Measurements from ENCODE around the gene ID2. TPM values are rescaled to one million over a fixed set of nuclear protein-coding genes. Genes with fewer than 3 reads are reported as not detected.

Gene ID2
- total and polyA plus RNA-seq, 3 donors from 2014 or later: 31.3 to 87.2 (median 48.8) TPM

DNA sequence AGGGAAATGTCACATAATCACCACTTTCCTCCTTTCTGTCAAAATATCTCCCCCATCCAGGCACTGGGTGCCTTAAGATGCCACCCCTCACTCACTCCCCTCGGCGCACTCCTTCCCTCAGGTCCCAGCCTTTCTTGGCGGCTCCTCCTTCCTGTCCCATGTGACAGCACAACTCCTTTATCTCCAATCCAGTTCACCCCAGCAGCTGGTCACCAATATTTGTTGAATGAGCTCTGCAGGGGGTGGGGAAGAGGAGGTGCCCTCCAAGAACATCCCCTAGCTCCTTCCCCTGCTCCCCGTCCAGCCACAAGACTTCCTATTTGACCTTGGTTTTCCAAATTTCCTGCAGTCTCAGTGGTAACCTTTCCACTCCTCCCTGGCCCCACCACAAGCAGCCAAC, 31.6 kb upstream of the ID2 start:
- no peak for DNase-seq
- Histone ChIP-seq H3K9me3 (no peaks in the 10 kb centered on the region), H3K36me3 (ENCODE audit: low read depth, missing control alignments) (no peaks in the 10 kb centered on the region), H3K27ac (no peak overlapping the region), H3K4me1 (no peaks in the 10 kb centered on the region), H3K27me3 (no peaks in the 10 kb centered on the region), H3K4me3 (no peak overlapping the region)
- TF ChIP-seq, protein P1, sequence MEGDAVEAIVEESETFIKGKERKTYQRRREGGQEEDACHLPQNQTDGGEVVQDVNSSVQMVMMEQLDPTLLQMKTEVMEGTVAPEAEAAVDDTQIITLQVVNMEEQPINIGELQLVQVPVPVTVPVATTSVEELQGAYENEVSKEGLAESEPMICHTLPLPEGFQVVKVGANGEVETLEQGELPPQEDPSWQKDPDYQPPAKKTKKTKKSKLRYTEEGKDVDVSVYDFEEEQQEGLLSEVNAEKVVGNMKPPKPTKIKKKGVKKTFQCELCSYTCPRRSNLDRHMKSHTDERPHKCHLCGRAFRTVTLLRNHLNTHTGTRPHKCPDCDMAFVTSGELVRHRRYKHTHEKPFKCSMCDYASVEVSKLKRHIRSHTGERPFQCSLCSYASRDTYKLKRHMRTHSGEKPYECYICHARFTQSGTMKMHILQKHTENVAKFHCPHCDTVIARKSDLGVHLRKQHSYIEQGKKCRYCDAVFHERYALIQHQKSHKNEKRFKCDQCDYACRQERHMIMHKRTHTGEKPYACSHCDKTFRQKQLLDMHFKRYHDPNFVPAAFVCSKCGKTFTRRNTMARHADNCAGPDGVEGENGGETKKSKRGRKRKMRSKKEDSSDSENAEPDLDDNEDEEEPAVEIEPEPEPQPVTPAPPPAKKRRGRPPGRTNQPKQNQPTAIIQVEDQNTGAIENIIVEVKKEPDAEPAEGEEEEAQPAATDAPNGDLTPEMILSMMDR (IDR thresholded peaks at IDR 0.05): no peak
- no peak for TF ChIP-seq POLR2A (IDR thresholded peaks at IDR 0.05)
- intact Hi-C loops (cut with DNase I; ENCODE audit: low total_unique reads): no loop called here
- 90 to 91% methylated on average over 4 of the region's 4 CpGs for WGBS, 2 donors

DNA sequence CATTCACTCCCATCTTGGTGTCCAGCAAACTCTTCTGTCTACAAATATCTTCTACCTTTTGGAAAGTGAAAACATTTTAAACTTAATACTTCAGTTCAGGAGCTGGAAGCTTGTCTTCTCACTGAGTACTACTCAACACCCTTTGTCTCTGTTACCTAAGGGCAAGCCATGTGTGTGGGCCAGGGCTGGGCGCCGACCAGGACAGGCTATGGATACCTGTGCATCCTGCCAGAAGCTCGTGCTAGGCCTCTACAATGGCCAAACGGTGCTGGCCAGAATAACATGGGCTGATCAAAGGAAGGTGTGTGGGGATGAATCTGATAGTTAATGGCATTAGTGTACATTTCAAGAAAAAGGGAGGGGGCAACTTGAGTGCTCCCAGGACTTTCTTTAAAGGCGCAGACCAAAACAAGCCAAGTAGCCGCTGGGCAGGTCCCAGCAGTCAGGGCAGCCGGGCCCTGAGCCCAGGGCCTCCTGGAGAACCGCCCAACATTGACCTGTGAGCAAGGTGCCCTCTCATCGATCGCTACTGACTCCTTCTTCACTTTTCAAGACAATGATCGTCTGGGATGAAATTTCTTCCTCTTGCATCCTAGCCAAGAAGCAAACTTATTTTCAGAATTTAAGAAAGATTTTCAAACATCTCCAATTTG, 29.0 kb upstream of the ID2 start:
- no peak for TF ChIP-seq POLR2A (IDR thresholded peaks at IDR 0.05)
- TF ChIP-seq, protein P1 (IDR thresholded peaks at IDR 0.05): no peak
- intact Hi-C loops (cut with DNase I; ENCODE audit: low total_unique reads): no loop called here
- H3K27me3 ChIP-seq: no peaks in the 10 kb centered on the region
- no peaks in the 10 kb centered on the region for H3K9me3 ChIP-seq
- no peak overlapping the region for H3K27ac ChIP-seq
- no peaks in the 10 kb centered on the region for H3K36me3 ChIP-seq (ENCODE audit: low read depth, missing control alignments)
- H3K4me3 ChIP-seq: no peak overlapping the region
- no peaks in the 10 kb centered on the region for H3K4me1 ChIP-seq
- WGBS, 2 donors: 94% methylated on average over 11 of the region's 11 CpGs
- DNase-seq: no peak

DNA sequence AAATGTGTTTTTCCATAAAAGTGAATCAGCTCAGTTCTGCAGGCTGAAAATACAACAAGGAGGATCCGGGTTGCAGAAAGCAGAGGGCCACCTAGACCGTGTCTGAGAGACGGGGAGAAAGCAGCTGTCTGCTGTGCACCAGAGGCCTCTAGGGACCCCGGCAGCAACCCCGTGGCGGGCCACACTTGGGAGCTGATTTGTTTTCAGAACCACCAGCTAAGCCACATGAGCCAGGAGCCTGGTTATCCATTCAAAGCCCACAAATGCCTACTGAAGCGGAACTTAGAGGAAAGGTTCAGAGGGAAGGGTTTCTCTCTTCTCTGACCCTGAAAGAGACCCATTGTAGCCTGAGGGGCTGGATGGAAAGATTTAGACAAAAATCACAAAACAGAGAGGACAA, 28.4 kb upstream of the ID2 start:
- WGBS, 2 donors: 86 to 87% methylated on average over 6 to 7 of the region's 7 CpGs
- no peak for DNase-seq
- no peaks in the 10 kb centered on the region for H3K36me3 ChIP-seq (ENCODE audit: low read depth, missing control alignments)

DNA sequence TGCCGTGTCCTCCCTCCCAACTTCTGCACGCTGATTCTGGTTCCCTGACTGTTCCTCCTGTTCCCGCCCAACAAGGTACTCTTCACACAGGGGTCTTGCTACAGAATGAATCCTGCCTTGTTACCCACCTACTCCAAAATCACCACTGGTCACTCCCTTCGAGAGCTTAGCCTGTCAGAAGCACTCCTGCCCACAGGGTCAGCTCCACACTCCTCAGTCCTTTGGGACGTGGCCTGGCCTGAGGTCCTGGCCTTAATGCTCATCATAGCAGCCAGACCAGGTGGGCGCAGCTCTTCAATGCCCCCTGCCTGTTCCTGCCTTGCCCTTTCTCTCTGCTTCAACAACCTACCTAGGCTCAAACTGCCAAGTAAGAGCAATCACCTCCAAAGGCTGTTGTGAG, 27.8 kb upstream of the ID2 start:
- 88 to 96% methylated on average over 5 to 6 of the region's 6 CpGs for WGBS, 2 donors
- intact Hi-C loops (cut with DNase I; ENCODE audit: low total_unique reads): no loop called here
- Histone ChIP-seq H3K27ac (no peak overlapping the region), H3K4me1 (no peaks in the 10 kb centered on the region), H3K27me3 (no peaks in the 10 kb centered on the region), H3K36me3 (ENCODE audit: low read depth, missing control alignments) (no peaks in the 10 kb centered on the region), H3K9me3 (no peaks in the 10 kb centered on the region), H3K4me3 (no peak overlapping the region)
- TF ChIP-seq POLR2A (IDR thresholded peaks at IDR 0.05): no peak
- TF ChIP-seq, protein P1 (IDR thresholded peaks at IDR 0.05): no peak
- no peak for DNase-seq

More for the DNA sequence above, 28.4 kb upstream of the ID2 start:
- Histone ChIP-seq H3K9me3 (no peaks in the 10 kb centered on the region), H3K4me1 (no peaks in the 10 kb centered on the region), H3K27ac (no peak overlapping the region), H3K27me3 (no peaks in the 10 kb centered on the region), H3K4me3 (no peak overlapping the region)
- intact Hi-C loops (cut with DNase I; ENCODE audit: low total_unique reads): no loop called here
- TF ChIP-seq, protein P1 (IDR thresholded peaks at IDR 0.05): no peak
- no peak for TF ChIP-seq POLR2A (IDR thresholded peaks at IDR 0.05)

GRCh38 chr2:8654483-8654882, 27.4 kb upstream of the ID2 start:
- DNase-seq: no peak
- H3K9me3 ChIP-seq: no peaks in the 10 kb centered on the region
- H3K27ac ChIP-seq: no peak overlapping the region
- no peak for TF ChIP-seq POLR2A (IDR thresholded peaks at IDR 0.05)
- TF ChIP-seq, protein P1 (IDR thresholded peaks at IDR 0.05): no peak
- H3K4me3 ChIP-seq: no peak overlapping the region
- H3K27me3 ChIP-seq: no peaks in the 10 kb centered on the region
- no peaks in the 10 kb centered on the region for H3K4me1 ChIP-seq
- intact Hi-C loops (cut with DNase I; ENCODE audit: low total_unique reads): no loop called here
- H3K36me3 ChIP-seq (ENCODE audit: low read depth, missing control alignments): no peaks in the 10 kb centered on the region
